Measurements from ENCODE around the gene NAV3. TPM values are rescaled to one million over a fixed set of nuclear protein-coding genes. Genes with fewer than 3 reads are reported as not detected.

NAV3 gene
- total and polyA plus RNA-seq, 2 experiments from 2014 or later: 4.0 to 12.0 TPM

- TF ChIP-seq EZH2phosphoT487 (IDR thresholded peaks at IDR 0.05; ENCODE audit: unreplicated experiment) (no peak), JUNB (IDR thresholded peaks at IDR 0.05; ENCODE audit: unreplicated experiment) (no peak), CREB1 (CRISPR knock-in tag; IDR thresholded peaks at IDR 0.05; ENCODE audit: low read depth) (no peak), ETS1 (IDR thresholded peaks at IDR 0.05) (no peak), REST (IDR thresholded peaks at IDR 0.05; ENCODE audit: unreplicated experiment) (no peak), STAT1 (IDR thresholded peaks at IDR 0.05; ENCODE audit: unreplicated experiment) (no peak), POLR2AphosphoS5 (IDR thresholded peaks at IDR 0.05; ENCODE audit: low read depth) (no peak), CTCF (conservative IDR thresholded peaks at IDR 0.05; ENCODE audit: low read depth in 2 of 2) (no peak), ZNF114 (CRISPR knock-in tag; IDR thresholded peaks at IDR 0.05) (no peak), EZH2 (IDR thresholded peaks at IDR 0.05; ENCODE audit: low read depth, unreplicated experiment) (no peak), ZNF462 (CRISPR knock-in tag; IDR thresholded peaks at IDR 0.05) (no peak), ZNF331 (CRISPR knock-in tag; IDR thresholded peaks at IDR 0.05; ENCODE audit: low read depth) (no peak), NANOG (IDR thresholded peaks at IDR 0.05; ENCODE audit: borderline replicate concordance) (no peak)
- H3K4me3 Mint-ChIP-seq: no peak overlapping the region
Observed at GRCh38 chr12:78204926-78205325, 374.2 kb downstream of the NAV3 start.

More at GRCh38 chr12:78204926-78205325, 374.2 kb downstream of the NAV3 start:
- H3K9me3 Mint-ChIP-seq: no peaks in the 10 kb centered on the region
- no peak overlapping the region for H2AFZ ChIP-seq
- H3K4me1 Mint-ChIP-seq: peaks cover 9% of the 10 kb centered on the region
- H4K20me1 ChIP-seq (replicated peaks; ENCODE audit: insufficient read depth): no peaks in the 10 kb centered on the region
- no peak overlapping the region for H3K27ac ChIP-seq (ENCODE audit: low read depth)
- no peak overlapping the region for H3K4me3 ChIP-seq
- H3K36me3 Mint-ChIP-seq (ENCODE audit: low read depth): no peaks in the 10 kb centered on the region
- no peaks in the 10 kb centered on the region for H3K79me2 ChIP-seq (replicated peaks; ENCODE audit: insufficient read depth)
- no peak overlapping the region for H3K4me2 ChIP-seq
- no peaks in the 10 kb centered on the region for H3K9me2 ChIP-seq (ENCODE audit: insufficient read depth)
- DNase-seq (ENCODE audit: low spot score): no peak
- H3K4me1 ChIP-seq (ENCODE audit: insufficient read depth): peaks cover 8% of the 10 kb centered on the region
- H3F3A ChIP-seq (replicated peaks; ENCODE audit: low read depth): no peaks in the 10 kb centered on the region
- peaks cover 3% of the 10 kb centered on the region for H3K27me3 Mint-ChIP-seq (ENCODE audit: insufficient read depth, low read depth, poor library complexity)
- H3K27me3 ChIP-seq (ENCODE audit: insufficient read depth): no peaks in the 10 kb centered on the region
- no peaks in the 10 kb centered on the region for H3K36me3 ChIP-seq (ENCODE audit: insufficient read depth)
- ATAC-seq: no peak
- H3K27ac Mint-ChIP-seq: no peak overlapping the region
